ENCODE data around the gene TMEM192.
"Not testable (repeated sequence)": the region's sequence is repeated elsewhere in the genome, so short reads cannot be mapped to it uniquely, and the experiment has no call there.

Gene TMEM192

GRCh38 chr4:165094873-165095272 lies 17.8 kb downstream of the TMEM192 start:
- no peak for DNase-seq (ENCODE audit: low read depth in 4 of 4, low spot score in 1 of 4)

- not testable (repeated sequence) for DNase-seq (ENCODE audit: low read depth in 4 of 4, low spot score in 1 of 4)
Observed at GRCh38 chr4:165092187-165092586, 20.5 kb downstream of the TMEM192 start.

- DNase-seq (ENCODE audit: low read depth in 4 of 4, low spot score in 1 of 4), result no peak
Observed at GRCh38 chr4:165088366-165088765, 24.3 kb downstream of the TMEM192 start.

GRCh38 chr4:165085946-165086345 lies 26.7 kb downstream of the TMEM192 start:
- DNase-seq (ENCODE audit: low read depth in 4 of 4, low spot score in 1 of 4), result no peak

GRCh38 chr4:165084787-165085186 lies 27.9 kb downstream of the TMEM192 start:
- DNase-seq (ENCODE audit: low read depth in 4 of 4, low spot score in 1 of 4), result not testable (repeated sequence)

GRCh38 chr4:165079476-165079875 lies 33.2 kb downstream of the TMEM192 start:
- no peak for DNase-seq (ENCODE audit: low read depth in 4 of 4, low spot score in 1 of 4)

GRCh38 chr4:165077034-165077578 lies 35.6 kb downstream of the TMEM192 start:
- no peak for DNase-seq (ENCODE audit: low read depth in 4 of 4, low spot score in 1 of 4)

- DNase-seq (ENCODE audit: low read depth in 4 of 4, low spot score in 1 of 4), result not testable (repeated sequence)
Observed at GRCh38 chr4:165073346-165073745, 39.3 kb downstream of the TMEM192 start.

- no peak for DNase-seq (ENCODE audit: low read depth in 4 of 4, low spot score in 1 of 4)
Observed at GRCh38 chr4:165070560-165070959, 42.1 kb downstream of the TMEM192 start.

- DNase-seq (ENCODE audit: low read depth in 4 of 4, low spot score in 1 of 4), result no peak
Observed at GRCh38 chr4:165060938-165061337, 51.7 kb downstream of the TMEM192 start.

GRCh38 chr4:165059386-165059785 lies 53.3 kb downstream of the TMEM192 start:
- no peak for DNase-seq (ENCODE audit: low read depth in 4 of 4, low spot score in 1 of 4)

- DNase-seq (ENCODE audit: low read depth in 4 of 4, low spot score in 1 of 4), result no peak
Observed at GRCh38 chr4:165058666-165059065, 54.0 kb downstream of the TMEM192 start.

- DNase-seq (ENCODE audit: low read depth in 4 of 4, low spot score in 1 of 4), result no peak
Observed at GRCh38 chr4:165055601-165056000, 57.1 kb downstream of the TMEM192 start.

GRCh38 chr4:165053645-165054044 lies 59.0 kb downstream of the TMEM192 start, which contains the start of gene TRIM75:
Gene TRIM75 (plus strand): TSS chr4:165053866. CDS start chr4:165059148, 5,282 bp downstream.
- DNase-seq (ENCODE audit: low read depth in 4 of 4, low spot score in 1 of 4), result no peak

GRCh38 chr4:165052627-165053026 lies 60.0 kb downstream of the TMEM192 start:
- no peak for DNase-seq (ENCODE audit: low read depth in 4 of 4, low spot score in 1 of 4)

- no peak for DNase-seq (ENCODE audit: low read depth in 4 of 4, low spot score in 1 of 4)
Observed at GRCh38 chr4:165048170-165048569, 64.5 kb downstream of the TMEM192 start.

- DNase-seq (ENCODE audit: low read depth in 4 of 4, low spot score in 1 of 4), result no peak
Observed at GRCh38 chr4:165031436-165032211, 81.0 kb downstream of the TMEM192 start, which contains the start of gene TRIM60. Gene TRIM60 (plus strand): TSS chr4:165031999. CDS start chr4:165040073, 8,074 bp downstream.

GRCh38 chr4:165027762-165028402 lies 84.8 kb downstream of the TMEM192 start:
- DNase-seq (ENCODE audit: low read depth in 4 of 4, low spot score in 1 of 4), result no peak

- DNase-seq (ENCODE audit: low read depth in 4 of 4, low spot score in 1 of 4), result not testable (repeated sequence)
Observed at GRCh38 chr4:165025782-165026181, 86.9 kb downstream of the TMEM192 start.
